Astrocyte (in vitro differentiated cells and primary cell): ENCODE data around the gene NCOA3.

ENCODE experiments used
- EZH2 ChIP-seq: IDR thresholded peaks from 2 replicates; pipeline ENCODE4 v1.6.1; 2012; ENCODE audit warnings: mild to moderate bottlenecking, low read length, inconsistent platforms; ENCODE audit not compliant: insufficient read depth
- TF ChIP-seq, protein P1 (sequence below): IDR thresholded peaks from 2 replicates; pipeline ENCODE4 v1.5.1; 2011; ENCODE audit warnings: low read depth, mild to moderate bottlenecking, inconsistent platforms, low read length, moderate library complexity; ENCODE audit not compliant: insufficient read depth

DNA sequence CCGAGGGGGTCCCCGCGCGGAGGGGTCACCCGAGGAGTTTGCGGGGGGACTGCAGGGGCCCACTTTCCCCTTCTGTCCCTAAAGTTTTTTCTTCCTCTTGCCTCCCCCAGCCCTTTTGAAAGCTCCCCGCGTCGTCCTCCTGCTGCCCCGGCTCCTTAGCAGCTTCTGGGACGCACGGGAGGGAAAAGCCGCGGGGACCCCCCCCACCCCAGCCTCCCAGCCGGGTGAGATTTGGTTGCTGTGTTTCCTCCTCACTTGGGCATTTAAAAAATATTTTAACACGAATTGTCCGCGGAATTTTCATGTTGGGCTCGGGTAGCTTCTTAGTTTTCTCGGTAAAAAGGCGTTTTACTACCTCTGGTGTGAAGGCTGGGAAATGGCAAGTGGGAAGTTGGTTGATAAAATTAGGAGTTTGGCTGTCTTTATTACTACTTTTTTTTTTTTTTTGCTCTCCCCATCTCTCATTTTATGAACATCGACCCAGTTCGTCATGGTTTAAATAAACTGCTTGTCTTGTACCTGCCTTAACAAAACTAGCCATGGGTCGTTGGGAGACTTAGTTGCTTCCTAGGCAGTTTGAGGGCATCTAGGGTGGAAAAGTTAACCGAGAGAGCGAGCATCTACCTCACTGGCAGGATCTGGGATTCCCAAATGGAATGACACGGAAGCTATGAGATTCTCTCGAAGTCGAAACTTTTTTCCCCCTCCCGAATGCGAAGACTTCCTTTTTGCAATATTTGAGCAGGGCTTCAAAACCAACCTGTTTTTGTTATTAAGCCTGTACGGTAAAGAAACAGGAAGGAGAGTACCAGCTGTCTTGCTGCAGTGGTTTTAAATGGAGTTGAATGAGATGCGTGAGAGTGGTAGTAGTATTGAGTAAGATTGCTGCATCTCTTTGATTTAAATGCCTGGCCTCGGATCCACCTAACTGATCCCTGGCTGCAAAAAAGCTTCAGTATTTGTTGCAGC lies 868 bp downstream of the NCOA3 start:
- TF ChIP-seq, protein P1, sequence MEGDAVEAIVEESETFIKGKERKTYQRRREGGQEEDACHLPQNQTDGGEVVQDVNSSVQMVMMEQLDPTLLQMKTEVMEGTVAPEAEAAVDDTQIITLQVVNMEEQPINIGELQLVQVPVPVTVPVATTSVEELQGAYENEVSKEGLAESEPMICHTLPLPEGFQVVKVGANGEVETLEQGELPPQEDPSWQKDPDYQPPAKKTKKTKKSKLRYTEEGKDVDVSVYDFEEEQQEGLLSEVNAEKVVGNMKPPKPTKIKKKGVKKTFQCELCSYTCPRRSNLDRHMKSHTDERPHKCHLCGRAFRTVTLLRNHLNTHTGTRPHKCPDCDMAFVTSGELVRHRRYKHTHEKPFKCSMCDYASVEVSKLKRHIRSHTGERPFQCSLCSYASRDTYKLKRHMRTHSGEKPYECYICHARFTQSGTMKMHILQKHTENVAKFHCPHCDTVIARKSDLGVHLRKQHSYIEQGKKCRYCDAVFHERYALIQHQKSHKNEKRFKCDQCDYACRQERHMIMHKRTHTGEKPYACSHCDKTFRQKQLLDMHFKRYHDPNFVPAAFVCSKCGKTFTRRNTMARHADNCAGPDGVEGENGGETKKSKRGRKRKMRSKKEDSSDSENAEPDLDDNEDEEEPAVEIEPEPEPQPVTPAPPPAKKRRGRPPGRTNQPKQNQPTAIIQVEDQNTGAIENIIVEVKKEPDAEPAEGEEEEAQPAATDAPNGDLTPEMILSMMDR, result no peak
- no peak for TF ChIP-seq EZH2
